Mesenchymal stem cell (in vitro differentiated cells and primary cell): ENCODE data around the gene NLGN1.
A peak's percentile ranks its signal among the peaks of the same experiment; 100 is the strongest.

Experiments
- DNase-seq: peaks from one replicate; pipeline ENCODE4 v3.0.0-alpha.2; 2013
- H2AFZ ChIP-seq: one replicate; pipeline ENCODE4 v1.6.1; 2013; ENCODE audit warnings: low read depth, mild to moderate bottlenecking, control low read depth, inconsistent platforms, low read length, moderate library complexity
- H2AK5ac ChIP-seq: 2 replicates; pipeline ENCODE4 v1.6.1; 2013; ENCODE audit warnings: low read length, moderate library complexity, mild to moderate bottlenecking, inconsistent platforms; ENCODE audit not compliant: severe bottlenecking
- H2BK120ac ChIP-seq: one replicate; pipeline ENCODE4 v1.6.1; 2013; ENCODE audit warnings: low read depth, mild to moderate bottlenecking, inconsistent platforms, low read length, moderate library complexity
- H2BK12ac ChIP-seq, 2 experiments: one replicate each; pipeline ENCODE4 v1.6.1; 2013; ENCODE audit warnings: inconsistent platforms in 2 of 2, low read length in 2 of 2, mild to moderate bottlenecking in 2 of 2, moderate library complexity in 2 of 2, control low read depth in 1 of 2
- H2BK15ac ChIP-seq: one replicate; pipeline ENCODE4 v1.6.1; 2013; ENCODE audit warnings: mild to moderate bottlenecking, low read depth, inconsistent platforms; ENCODE audit not compliant: poor library complexity, severe bottlenecking
- H2BK5ac ChIP-seq: 2 replicates; pipeline ENCODE4 v1.6.1; 2013; ENCODE audit warnings: low read depth, mild to moderate bottlenecking, low read length, control low read depth, inconsistent platforms; ENCODE audit not compliant: poor library complexity, severe bottlenecking
- H3K14ac ChIP-seq, 2 experiments: one replicate each; pipeline ENCODE4 v1.6.1; 2013; ENCODE audit warnings: inconsistent platforms in 2 of 2, low read length in 2 of 2, control low read depth in 1 of 2, mild to moderate bottlenecking in 1 of 2, moderate library complexity in 1 of 2
- H3K18ac ChIP-seq, 2 experiments: one replicate each; pipeline ENCODE4 v1.6.1; 2013; ENCODE audit warnings: inconsistent platforms in 2 of 2, low read length in 2 of 2, control low read depth in 1 of 2, low read depth in 1 of 2, mild to moderate bottlenecking in 1 of 2
- H3K23ac ChIP-seq, 2 experiments: one replicate each; pipeline ENCODE4 v1.6.1; 2013; ENCODE audit warnings: inconsistent platforms in 2 of 2, low read length in 2 of 2, mild to moderate bottlenecking in 2 of 2, moderate library complexity in 2 of 2, control low read depth in 1 of 2
- H3K27ac ChIP-seq: 2 replicates; pipeline ENCODE4 v1.5.1; 2013; ENCODE audit warnings: mild to moderate bottlenecking, moderate library complexity, low read length, control low read depth, inconsistent platforms; ENCODE audit not compliant: poor library complexity, severe bottlenecking
- H3K27me3 ChIP-seq, 2 experiments: 2 replicates each; pipeline versions ENCODE4 v1.6.1 to v1.7.0; 2013; ENCODE audit warnings: low read length in 2 of 2, mild to moderate bottlenecking in 2 of 2, moderate library complexity in 2 of 2, control low read depth in 1 of 2, inconsistent platforms in 1 of 2; ENCODE audit not compliant: control insufficient read depth in 1 of 2, insufficient read depth in 1 of 2
- H3K36me3 ChIP-seq, 2 experiments: 2 replicates each; pipeline versions ENCODE4 v1.6.1 to v1.7.0; 2013; ENCODE audit warnings: low read length in 2 of 2, control low read depth in 1 of 2, inconsistent platforms in 1 of 2, low read depth in 1 of 2, mild to moderate bottlenecking in 1 of 2; ENCODE audit not compliant: insufficient read depth in 2 of 2, control insufficient read depth in 1 of 2
- H3K4ac ChIP-seq, 2 experiments: one replicate each; pipeline ENCODE4 v1.6.1; 2013; ENCODE audit warnings: inconsistent platforms in 2 of 2, low read length in 2 of 2, mild to moderate bottlenecking in 2 of 2, moderate library complexity in 2 of 2, control low read depth in 1 of 2, low read depth in 1 of 2
- H3K4me1 ChIP-seq: 2 replicates; pipeline ENCODE4 v1.6.1; 2013; ENCODE audit warnings: low read depth, low read length, control low read depth; ENCODE audit not compliant: control insufficient read depth, insufficient read depth
- H3K4me2 ChIP-seq: 2 replicates; pipeline ENCODE4 v1.6.1; 2013; ENCODE audit warnings: low read length, mild to moderate bottlenecking, inconsistent platforms; ENCODE audit not compliant: poor library complexity, severe bottlenecking
- H3K4me3 ChIP-seq, 2 experiments: 2 replicates each; pipeline versions ENCODE4 v1.5.1 to v1.7.0; 2013; ENCODE audit warnings: low read length in 2 of 2, mild to moderate bottlenecking in 2 of 2, control low read depth in 1 of 2, low read depth in 1 of 2; ENCODE audit not compliant: insufficient read depth in 1 of 2
- H3K79me1 ChIP-seq: replicated peaks from 2 replicates; pipeline ENCODE4 v1.6.1; 2013; ENCODE audit warnings: mild to moderate bottlenecking, control low read depth, low read length, inconsistent platforms; ENCODE audit not compliant: poor library complexity, severe bottlenecking
- H3K9ac ChIP-seq: 2 replicates; pipeline ENCODE4 v1.7.0; 2013; ENCODE audit warnings: mild to moderate bottlenecking, low read length, moderate library complexity
- H3K9me3 ChIP-seq: 2 replicates; pipeline ENCODE4 v1.7.0; 2013; ENCODE audit warnings: mild to moderate bottlenecking, low read length; ENCODE audit not compliant: control insufficient read depth
- H4K8ac ChIP-seq: one replicate; pipeline ENCODE4 v1.6.1; 2013; ENCODE audit warnings: inconsistent platforms, mild to moderate bottlenecking, low read length, moderate library complexity
- H4K91ac ChIP-seq: one replicate; pipeline ENCODE4 v1.6.1; 2013; ENCODE audit warnings: mild to moderate bottlenecking, low read length, inconsistent platforms
- WGBS: methylation state at CpG from one replicate; pipeline ENCODE4 v1.1.7; 2013; ENCODE audit warnings: mixed read lengths; 5-methylcytosine and 5-hydroxymethylcytosine counted together

NLGN1 gene

GRCh38 chr3:174233511-174233910 lies 836.0 kb downstream of the NLGN1 start:
- Histone ChIP-seq H2BK5ac (no peak overlapping the region), H4K8ac (no peak overlapping the region)
- 100% methylated on average over 1 of the region's 2 CpGs for WGBS

GRCh38 chr3:174242311-174243041 lies 844.9 kb downstream of the NLGN1 start:
- Histone ChIP-seq H3K27ac (no peak overlapping the region), H2AK5ac (no peak overlapping the region), H3K79me1 (no peaks in the 10 kb centered on the region), H3K4me3 (no peak overlapping the region), H2BK120ac (no peak overlapping the region), H3K36me3 (no peaks in the 10 kb centered on the region), H4K8ac (no peak overlapping the region), H2BK5ac (no peak overlapping the region), H2BK12ac (no peak overlapping the region), H3K27me3 (no peaks in the 10 kb centered on the region), H3K9ac (peak overlapping the region; percentile 28), H3K18ac (no peak overlapping the region), H2BK15ac (no peak overlapping the region), H3K23ac (no peak overlapping the region), H3K4me2 (no peak overlapping the region), H4K91ac (no peak overlapping the region), H3K4me1 (no peaks in the 10 kb centered on the region), H3K14ac (no peak overlapping the region), H2AFZ (no peak overlapping the region), H3K4ac (no peak overlapping the region), H3K9me3 (no peaks in the 10 kb centered on the region)
- WGBS, result 84% methylated on average over 8 of the region's 10 CpGs
- DNase-seq, result no peak

More at GRCh38 chr3:174233511-174233910, 836.0 kb downstream of the NLGN1 start:
- no peak overlapping the region for H2AK5ac ChIP-seq
- H2BK120ac ChIP-seq, result no peak overlapping the region
- H3K27ac ChIP-seq, result no peak overlapping the region
- DNase-seq, result no peak
- no peak overlapping the region for H2BK12ac ChIP-seq
- no peaks in the 10 kb centered on the region for H3K4me1 ChIP-seq
- H3K4me2 ChIP-seq, result no peak overlapping the region
- no peaks in the 10 kb centered on the region for H3K27me3 ChIP-seq
- H3K9me3 ChIP-seq, result peaks cover 4% of the 10 kb centered on the region
- H3K36me3 ChIP-seq, result no peaks in the 10 kb centered on the region
- no peaks in the 10 kb centered on the region for H3K79me1 ChIP-seq
- no peak overlapping the region for H4K91ac ChIP-seq
- no peak overlapping the region for H3K14ac ChIP-seq
- no peak overlapping the region for H3K4me3 ChIP-seq
- no peak overlapping the region for H3K18ac ChIP-seq
- H3K23ac ChIP-seq, result no peak overlapping the region
- no peak overlapping the region for H2BK15ac ChIP-seq
- no peak overlapping the region for H2AFZ ChIP-seq
- H3K4ac ChIP-seq, result no peak overlapping the region
- no peak overlapping the region for H3K9ac ChIP-seq

- H3K4me1 ChIP-seq, result no peaks in the 10 kb centered on the region
- H3K36me3 ChIP-seq, result no peaks in the 10 kb centered on the region
- no peaks in the 10 kb centered on the region for H3K9me3 ChIP-seq
- H3K9ac ChIP-seq, result peak overlapping the region; percentile 28
- no peak overlapping the region for H3K18ac ChIP-seq
- no peak overlapping the region for H3K4me2 ChIP-seq
- WGBS, result no CpG with 5 or more reads among the region's 2 CpGs
- H4K8ac ChIP-seq, result no peak overlapping the region
- no peak overlapping the region for H3K27ac ChIP-seq
- H3K4ac ChIP-seq, result no peak overlapping the region
- no peak overlapping the region for H4K91ac ChIP-seq
- no peak overlapping the region for H2BK12ac ChIP-seq
- H2AFZ ChIP-seq, result no peak overlapping the region
- no peak overlapping the region for H3K14ac ChIP-seq
- H3K27me3 ChIP-seq, result no peaks in the 10 kb centered on the region
- no peak overlapping the region for H2BK5ac ChIP-seq
- no peaks in the 10 kb centered on the region for H3K79me1 ChIP-seq
- no peak overlapping the region for H2BK15ac ChIP-seq
- H2AK5ac ChIP-seq, result no peak overlapping the region
- no peak overlapping the region for H3K4me3 ChIP-seq
- H2BK120ac ChIP-seq, result no peak overlapping the region
- H3K23ac ChIP-seq, result no peak overlapping the region
- DNase-seq, result peak; percentile 76
Measured at GRCh38 chr3:174243171-174243570, 845.6 kb downstream of the NLGN1 start.

DNA sequence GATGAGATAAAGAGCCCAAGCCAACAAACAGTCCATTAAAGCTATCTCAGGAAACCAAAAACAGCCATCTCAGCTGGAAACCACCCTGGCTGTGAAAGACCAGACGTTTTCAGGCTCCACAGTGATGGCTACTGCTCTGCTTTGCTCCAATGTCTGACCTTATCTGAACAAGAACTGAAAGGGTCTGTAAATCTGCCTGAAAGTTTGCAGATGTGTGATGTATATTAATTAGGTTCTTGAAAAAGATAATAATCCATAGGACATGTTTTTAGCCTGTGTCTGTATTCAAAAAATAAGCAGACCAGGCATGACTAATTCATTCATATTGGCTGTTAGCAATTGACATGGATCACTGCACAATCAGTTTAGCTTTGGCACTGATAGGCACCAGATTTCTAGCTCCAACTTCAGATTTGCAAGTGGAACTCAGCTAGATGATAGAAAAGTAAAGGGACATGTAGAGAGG lies 850.2 kb downstream of the NLGN1 start:
- H3K18ac ChIP-seq, result no peak overlapping the region
- DNase-seq, result no peak
- H2BK120ac ChIP-seq, result no peak overlapping the region
- no peaks in the 10 kb centered on the region for H3K27me3 ChIP-seq
- H3K4me2 ChIP-seq, result no peak overlapping the region
- H2AK5ac ChIP-seq, result no peak overlapping the region
- H3K23ac ChIP-seq, result no peak overlapping the region
- H3K4ac ChIP-seq, result no peak overlapping the region
- no peak overlapping the region for H2BK15ac ChIP-seq
- WGBS, result 14% methylated on average over 1 of the region's 1 CpG
- no peaks in the 10 kb centered on the region for H3K9me3 ChIP-seq
- H3K79me1 ChIP-seq, result no peaks in the 10 kb centered on the region
- no peaks in the 10 kb centered on the region for H3K4me1 ChIP-seq
- H2AFZ ChIP-seq, result no peak overlapping the region
- H2BK5ac ChIP-seq, result no peak overlapping the region
- no peak overlapping the region for H3K14ac ChIP-seq
- no peak overlapping the region for H3K4me3 ChIP-seq
- no peak overlapping the region for H3K9ac ChIP-seq
- no peak overlapping the region for H4K91ac ChIP-seq
- H4K8ac ChIP-seq, result no peak overlapping the region
- no peaks in the 10 kb centered on the region for H3K36me3 ChIP-seq
- H3K27ac ChIP-seq, result no peak overlapping the region
- H2BK12ac ChIP-seq, result no peak overlapping the region
